Peyer's patch (tissue), 4 donors: ENCODE results near the gene GSG1.

Experiments
- POLR2A ChIP-seq, 2 donors: fragments of 450-650 bp; IDR thresholded peaks; one replicate each; pipeline ENCODE4 v1.5.1; 2017; ENCODE audit warnings: antibody characterized with exemption in 2 of 2, mild to moderate bottlenecking in 2 of 2, moderate library complexity in 2 of 2
- TF ChIP-seq, protein P1 (sequence below), 6 experiments: fragments of 450-650 bp in 4 of 6; fragments of 200-600 bp in 2 of 6; sonication (generic) in 1 of 6; IDR thresholded peaks; one replicate each; pipeline ENCODE4 v1.5.1; 2017 to 2019; ENCODE audit warnings: antibody characterized with exemption in 6 of 6, mild to moderate bottlenecking in 3 of 6, moderate library complexity in 1 of 6

DNA sequence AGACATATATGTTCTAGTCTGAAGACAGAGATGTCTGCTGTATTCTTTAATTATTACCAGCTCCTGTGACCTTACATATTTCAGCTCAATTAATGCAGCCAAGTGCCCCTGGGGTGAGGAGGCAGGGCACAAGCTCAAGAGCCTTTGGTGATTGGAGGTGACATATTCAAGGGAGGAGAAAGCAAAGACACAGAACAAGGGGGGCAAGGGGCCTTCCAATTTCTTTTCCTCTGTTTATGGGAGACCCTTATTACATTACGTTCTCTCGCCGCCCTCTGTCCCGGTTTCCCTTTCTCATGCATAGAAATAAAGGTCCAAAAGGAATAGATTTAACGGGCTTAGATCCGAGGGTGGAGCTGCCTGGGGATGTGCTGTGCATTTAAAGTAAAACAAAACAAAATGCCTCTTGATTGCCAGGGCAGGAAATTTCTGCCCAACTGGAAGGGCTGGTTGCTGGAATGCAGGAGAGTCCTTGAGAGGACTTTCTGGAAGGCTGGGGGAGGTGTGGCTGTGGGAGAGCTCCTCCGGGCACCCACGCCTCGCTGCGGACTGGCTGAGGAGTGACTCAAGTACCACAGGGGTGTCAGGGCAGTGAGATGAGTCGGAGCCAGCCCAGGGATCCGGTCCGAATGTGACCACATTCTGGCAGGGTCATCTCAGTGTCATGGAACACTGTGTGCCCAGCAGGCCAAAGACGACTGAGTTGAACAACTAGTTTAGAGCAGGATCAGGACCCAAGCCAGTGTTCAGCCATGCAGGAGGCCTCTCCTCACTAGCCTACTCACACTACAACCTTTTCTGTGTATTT, 32.1 kb upstream of the GSG1 start:
- no peak for TF ChIP-seq POLR2A (IDR thresholded peaks at IDR 0.05)
- TF ChIP-seq, protein P1, sequence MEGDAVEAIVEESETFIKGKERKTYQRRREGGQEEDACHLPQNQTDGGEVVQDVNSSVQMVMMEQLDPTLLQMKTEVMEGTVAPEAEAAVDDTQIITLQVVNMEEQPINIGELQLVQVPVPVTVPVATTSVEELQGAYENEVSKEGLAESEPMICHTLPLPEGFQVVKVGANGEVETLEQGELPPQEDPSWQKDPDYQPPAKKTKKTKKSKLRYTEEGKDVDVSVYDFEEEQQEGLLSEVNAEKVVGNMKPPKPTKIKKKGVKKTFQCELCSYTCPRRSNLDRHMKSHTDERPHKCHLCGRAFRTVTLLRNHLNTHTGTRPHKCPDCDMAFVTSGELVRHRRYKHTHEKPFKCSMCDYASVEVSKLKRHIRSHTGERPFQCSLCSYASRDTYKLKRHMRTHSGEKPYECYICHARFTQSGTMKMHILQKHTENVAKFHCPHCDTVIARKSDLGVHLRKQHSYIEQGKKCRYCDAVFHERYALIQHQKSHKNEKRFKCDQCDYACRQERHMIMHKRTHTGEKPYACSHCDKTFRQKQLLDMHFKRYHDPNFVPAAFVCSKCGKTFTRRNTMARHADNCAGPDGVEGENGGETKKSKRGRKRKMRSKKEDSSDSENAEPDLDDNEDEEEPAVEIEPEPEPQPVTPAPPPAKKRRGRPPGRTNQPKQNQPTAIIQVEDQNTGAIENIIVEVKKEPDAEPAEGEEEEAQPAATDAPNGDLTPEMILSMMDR (IDR thresholded peaks at IDR 0.05) = no peak
